ENCODE results near the gene TAF3.

GRCh38 chr10:7811000-7811399, 7.3 kb upstream of the TAF3 start:
- TF ChIP-seq CTCF (IDR thresholded peaks at IDR 0.05) = no peak
- no peak for TF ChIP-seq POLR2A (IDR thresholded peaks at IDR 0.05)

Measured in uterus (tissue), 2 donors.